ELR (cell line): Measurements from ENCODE around the gene TEN1.

Experiments used
- DNase-seq: peaks from one replicate; pipeline ENCODE4 v3.0.0-alpha.2; 2015; ENCODE audit warnings: low read depth

Gene TEN1

DNA sequence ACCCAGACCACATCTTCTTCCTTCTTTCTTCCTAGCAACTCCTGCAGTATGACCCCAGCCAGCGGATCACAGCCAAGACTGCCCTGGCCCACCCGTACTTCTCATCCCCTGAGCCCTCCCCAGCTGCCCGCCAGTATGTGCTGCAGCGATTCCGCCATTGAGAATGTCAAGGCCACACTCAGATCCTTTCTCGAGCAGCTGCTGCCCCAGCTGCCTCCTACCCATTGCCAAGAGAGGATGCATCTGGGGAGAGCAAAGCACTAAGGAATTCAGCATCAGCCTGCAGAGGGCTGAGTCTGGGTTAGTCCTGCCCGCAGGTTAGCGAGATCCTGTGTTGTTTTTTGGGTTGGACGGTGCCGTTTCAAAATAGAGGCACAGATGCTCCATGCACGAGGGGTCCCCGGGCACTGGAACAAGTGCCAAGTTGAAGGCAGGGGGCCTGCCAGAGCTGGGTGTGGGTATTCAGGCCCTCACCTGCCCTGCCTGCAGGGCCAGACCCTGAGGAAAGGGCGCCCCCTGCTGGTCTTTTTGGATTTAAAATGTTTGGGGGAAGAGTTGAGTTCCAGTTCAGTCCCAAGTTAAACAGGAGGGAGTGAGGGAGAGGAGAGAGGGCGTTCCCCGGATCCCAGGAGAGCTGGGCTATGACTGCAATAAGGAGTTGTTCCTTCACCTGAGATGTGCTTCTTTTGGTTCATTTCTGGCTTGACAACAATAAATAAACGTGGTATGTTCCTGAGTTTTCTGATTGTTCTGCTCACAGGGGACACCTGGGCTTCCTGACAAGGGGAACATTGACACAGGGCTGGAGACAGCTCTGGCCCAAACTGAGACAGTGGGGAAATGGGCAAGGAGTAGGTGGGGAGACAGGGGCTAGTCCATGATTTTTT is 26.5 kb downstream of the TEN1 start:
- peak; percentile 79 for DNase-seq

DNA sequence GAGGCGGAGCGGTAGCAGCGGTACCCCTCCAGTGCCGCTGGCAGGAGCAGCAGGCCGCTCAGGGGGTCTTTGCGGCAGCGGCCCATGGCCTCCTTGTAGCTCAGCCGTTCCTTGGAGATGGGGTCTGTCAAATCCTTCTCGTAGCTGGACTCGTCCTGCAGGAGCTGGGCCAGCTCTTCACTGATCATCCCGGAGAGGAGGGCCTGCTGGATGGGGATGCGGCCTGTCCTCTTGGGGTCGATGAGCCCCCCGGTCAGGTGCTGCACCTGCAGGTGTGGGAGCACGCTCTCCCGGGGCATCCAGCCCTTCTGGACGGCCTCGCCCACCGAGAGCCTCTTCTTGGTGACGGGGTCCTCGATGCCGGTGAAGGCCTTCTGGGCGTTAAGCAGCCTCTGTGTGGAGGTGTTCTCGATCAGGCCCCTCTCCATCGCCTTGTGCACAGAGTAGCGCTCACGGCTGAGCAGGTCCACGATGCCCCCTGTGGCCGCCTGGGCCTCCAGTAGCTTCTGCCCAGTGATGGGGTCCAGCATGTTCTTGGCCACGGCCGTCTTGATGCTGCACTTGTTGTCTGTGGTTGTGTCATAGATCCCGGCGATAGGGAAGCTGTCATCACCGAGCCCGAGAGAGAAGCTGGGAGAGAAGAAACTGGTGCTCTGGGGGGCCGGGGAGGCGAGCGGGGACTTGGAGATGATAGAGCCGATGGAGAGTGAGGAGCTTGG is 28.2 kb downstream of the TEN1 start:
- no peak for DNase-seq

DNA sequence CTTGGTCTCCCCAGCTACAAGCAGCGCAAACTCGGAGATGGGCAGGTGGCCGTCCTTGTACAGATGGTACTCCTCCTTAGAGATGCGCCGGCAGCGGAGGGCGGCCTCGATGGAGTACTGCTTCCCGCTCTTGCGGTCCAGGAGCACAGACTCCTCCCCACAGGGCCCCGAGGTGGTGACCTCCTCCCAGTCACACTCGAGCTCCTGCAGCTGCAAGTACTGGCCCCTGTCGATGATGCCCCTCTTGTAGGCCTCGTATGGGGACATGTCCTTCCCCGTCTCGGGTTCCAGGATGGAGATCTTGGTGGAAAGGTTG is 28.8 kb downstream of the TEN1 start:
- no peak for DNase-seq

DNA sequence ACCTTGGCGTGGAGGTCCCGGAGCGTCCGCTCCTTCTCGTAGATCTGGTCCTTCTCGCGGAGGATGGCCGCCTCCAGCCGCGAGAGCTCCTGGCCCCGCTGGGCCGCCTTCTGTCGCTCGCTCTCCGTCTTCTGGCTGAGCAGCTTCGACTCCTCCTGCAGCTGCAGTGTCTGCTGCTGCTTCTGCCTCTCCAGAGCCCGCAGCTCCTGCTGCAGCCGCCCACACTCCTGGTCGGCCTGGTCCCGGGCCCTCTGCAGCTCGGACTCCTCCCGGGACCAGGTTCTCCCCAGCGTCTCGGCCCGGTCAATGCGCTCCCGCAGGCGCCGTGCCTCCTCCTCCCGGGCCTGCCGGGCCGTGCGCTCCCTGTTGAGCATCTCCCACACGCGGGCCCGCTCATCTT is 29.2 kb downstream of the TEN1 start:
- no peak for DNase-seq

DNA sequence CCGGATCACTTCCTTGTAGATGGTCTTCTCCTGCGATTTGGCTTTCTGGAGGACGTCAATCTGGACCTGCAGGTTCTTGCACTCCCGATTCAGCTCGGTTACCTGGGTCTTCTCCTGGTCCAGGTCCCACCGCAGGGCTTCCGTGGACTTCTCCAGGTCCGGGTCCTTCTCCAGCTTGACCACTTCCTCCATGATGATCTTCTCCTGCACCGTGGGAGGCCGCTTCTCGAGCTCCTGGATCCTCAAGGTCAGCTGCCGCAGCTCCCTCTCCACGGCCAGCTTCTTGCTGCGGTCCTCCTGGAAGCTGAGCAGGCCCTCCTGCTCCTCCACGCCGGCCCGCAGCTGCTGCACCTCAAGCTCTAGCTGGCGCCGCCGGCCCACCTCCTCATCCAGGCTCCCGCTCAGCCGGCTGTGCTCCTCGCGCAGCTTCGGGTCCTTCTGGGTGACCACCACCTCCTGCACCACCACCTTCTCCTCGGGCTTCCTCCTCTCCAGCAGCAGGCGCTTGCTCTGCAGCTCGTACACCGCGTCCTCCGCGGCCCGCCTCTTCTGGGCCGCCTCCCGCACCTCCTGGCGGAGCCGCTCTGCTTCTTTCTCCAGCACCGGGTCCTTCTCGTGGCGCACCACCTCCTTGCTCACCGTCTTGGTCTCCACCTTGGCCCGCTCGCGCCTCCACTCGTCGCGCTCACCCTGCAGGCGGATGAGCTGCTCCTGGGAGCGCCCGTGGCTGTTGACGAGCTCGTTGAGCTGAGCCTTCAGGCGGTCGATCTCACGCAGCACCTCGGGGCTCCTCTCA is 29.8 kb downstream of the TEN1 start:
- no peak for DNase-seq

DNA sequence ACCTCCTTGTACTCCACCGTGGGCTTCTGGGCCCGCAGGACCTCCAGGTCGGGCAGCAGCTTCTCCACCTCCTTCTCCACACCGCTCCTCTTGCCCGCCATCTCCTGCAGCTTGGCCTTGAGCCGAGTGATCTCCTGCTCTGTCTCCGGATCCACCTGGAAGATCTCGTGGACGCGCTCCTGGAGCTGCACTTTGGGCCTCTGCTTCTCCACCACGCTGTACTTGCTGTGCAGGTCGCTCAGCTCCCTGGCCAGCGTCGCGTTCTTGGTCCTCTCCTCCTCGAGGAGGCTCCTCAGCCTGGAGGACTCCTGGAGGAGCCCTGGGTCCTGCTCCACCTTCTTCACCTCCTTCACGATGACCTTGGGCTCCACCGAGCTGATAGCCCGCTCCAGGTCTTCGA is 30.4 kb downstream of the TEN1 start:
- DNase-seq: no peak

DNA sequence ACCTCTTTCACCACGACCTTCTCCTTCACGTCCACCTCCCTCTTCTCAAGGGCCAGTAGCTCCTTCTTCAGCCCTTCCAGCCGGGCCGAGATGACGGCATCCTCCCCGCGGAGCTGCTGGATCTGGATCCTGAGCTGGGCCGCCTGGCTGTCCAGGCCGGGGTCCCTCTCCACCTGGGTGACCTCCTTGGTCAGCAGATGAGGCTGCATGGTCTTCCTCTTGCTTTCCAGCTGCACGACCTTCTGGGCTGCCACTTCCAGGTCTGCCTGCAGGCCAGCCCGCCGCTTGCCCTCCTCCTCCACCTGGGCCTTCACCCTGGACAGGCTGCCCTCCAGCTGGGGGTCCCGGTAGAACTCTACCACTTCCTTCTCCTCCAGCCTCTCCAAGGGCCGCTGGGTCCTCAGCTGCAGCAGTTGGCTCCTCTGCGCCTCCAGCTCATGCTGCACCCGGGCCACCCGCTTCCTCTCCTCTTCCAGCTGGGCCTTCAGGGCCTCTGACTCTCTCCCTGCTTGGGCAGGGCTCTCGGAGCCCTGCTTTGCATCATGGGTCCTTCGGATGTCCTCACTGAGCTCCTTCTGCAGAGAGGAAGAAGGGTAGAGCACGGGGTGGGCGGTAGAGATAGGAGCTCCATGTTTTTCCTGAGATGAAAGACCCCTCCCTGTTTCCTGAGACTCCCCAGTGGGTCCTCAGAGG is 31.1 kb downstream of the TEN1 start:
- no peak for DNase-seq

DNA sequence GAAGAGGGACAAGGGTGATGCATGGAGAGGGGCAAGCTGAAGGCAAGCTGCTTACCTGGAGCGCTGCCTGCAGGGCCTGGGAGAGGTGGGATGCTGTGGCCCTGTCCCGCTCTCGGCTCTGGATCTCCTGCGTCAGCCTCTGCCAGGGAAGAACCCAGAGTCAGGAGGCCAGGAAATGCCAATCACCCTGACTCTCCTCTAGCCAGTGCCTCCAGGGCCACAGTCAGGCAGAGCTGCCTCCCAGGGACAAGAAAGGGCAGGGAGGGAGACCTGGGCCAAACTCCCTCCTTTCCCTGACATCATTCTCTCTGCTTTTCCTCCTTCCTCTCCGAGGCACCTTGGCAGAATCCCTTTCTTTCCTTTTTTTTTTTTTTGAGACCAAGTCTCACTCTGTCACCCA is 32.9 kb downstream of the TEN1 start:
- DNase-seq: peak; percentile 37

DNA sequence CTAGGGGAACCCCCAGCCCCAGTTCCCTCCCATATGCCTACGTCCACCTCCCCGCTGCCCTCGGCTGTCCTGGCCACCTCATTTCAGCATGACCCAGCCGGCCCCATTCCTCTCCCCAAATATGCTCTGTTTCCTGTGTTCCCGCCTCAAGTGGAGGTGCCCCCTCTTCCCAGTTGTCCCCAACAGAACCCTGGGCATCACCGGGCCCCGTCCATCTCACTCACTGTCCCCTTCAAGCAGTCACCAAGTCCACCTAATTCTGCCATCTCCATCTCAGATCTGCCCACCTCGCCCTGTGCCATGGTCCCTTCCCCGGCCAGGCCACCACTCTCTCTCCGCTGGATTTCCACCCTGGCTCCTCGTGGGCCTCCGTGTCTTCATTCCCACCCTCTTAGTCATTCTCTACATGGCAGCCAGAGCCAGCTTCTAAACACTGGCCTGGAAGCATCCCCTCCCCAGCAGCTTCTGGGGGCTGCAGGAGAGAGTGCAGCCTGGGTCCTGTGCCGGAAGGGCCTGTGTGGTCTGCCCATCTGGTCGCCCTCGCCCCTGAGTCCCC is 34.4 kb downstream of the TEN1 start:
- DNase-seq: peak; percentile 32

DNA sequence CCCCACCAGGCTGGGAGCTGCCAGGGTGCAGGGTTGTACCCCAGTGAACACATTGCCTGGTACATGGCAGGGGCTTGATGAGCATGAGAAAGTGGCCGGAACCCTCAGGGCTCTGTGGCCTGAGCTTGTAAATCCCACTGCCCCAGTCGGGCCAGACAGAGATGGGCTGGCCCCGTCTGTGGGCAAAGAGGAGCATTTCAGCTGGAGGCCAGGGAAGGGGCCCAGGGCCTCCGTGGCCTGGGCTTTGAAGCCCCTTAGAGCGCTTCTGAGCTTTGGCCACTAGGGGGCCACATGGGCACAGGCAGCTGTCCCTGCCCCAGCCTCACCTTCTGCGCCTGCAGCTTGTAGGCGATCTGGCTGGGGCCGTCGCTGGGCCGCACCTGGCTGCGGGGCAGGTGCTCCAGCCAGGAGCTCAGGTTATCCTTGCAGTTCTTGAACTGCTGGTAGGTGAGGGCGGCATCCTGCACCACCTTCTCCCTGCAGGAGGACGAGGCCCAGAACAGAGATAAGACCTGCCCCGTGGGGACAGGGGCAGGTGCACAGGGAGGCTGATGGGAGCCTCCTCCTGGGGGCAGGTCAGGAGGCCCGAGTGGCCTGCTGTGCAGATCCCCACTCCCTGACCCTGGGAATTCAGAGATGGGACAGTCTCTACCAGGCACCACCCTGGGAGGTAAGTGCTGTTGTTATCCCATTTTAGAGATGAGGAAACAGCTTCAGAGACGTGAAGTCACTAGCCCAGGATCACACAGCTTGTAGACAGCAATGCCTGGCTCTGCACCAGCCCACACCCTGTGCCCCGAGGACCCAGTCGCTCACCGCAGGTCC is 35.3 kb downstream of the TEN1 start:
- peak; percentile 84 for DNase-seq

DNA sequence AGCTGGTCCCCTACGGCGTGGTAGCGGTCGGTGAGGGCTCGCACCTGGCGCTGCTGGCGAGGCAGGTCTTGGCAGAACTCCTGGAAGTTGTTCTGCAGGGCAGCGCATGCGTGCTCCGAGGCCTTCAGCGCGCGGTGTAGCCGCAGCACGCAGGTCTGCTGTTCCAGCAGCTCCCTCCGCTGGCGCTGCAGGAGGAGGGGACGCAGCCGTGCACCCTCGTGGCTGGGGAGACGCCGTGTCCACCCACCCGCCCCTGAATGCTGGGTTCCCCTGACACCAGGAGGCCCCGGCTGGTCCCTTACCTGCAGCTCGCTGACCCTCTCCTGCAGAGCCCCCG is 35.9 kb downstream of the TEN1 start:
- no peak for DNase-seq

DNA sequence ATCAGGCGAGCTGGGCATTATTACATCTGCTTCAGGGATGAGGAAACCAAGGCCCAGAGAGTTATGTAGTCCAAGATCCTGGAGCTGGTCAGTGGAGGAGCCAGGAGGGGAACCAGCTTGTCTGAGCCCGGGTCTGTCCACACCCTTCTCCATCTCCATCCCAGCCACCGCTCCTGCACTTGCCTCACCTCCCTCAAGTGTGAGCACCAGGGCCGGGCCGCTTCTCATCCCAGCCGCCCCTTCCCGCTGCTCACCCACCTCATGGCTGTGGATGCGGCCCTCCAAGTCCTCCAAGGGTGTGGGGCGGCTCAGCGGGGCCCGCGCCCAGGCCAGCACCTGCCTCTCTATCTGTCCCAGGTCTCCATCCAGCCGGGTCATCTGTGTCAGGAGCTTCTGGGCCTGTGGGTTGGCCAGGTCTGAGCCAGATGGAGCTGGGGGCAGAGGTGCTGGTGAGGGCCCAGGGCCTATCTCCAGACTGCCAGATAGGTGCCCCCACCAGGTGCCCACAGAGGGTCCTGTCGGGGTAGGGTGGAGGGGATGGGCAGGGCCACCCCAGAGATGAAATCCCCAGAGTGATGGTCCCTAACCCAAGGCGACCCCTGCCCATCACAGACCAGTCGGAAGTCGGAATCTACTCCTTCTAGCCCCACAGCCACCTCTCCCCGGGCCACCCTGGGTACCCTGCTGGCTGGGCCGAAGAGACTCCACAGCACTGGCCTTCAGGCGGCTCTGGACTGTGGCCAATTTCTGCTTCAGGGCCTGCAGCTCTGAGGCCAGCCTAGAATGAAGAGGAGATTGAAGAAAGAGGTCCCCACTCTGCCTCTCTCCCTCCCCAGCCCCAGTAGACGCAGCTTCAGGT is 38.7 kb downstream of the TEN1 start:
- DNase-seq: no peak

DNA sequence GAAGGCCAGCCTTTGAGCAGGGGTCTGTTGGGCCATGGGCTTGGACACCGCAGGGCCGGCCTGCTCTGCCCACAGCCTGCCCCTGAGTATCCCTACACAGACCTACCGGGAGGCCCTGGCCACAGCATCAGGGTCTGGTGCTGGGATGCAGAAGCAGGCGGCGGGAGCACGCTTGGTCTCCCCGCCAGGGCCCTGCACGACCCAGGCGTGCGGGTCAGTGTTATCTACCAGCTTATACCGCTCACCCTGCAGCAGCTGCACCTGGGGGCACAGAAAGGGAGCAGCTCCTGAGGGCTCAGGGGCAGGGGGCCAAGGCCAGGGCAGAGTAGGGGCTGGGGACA is 39.3 kb downstream of the TEN1 start:
- DNase-seq: no peak

DNA sequence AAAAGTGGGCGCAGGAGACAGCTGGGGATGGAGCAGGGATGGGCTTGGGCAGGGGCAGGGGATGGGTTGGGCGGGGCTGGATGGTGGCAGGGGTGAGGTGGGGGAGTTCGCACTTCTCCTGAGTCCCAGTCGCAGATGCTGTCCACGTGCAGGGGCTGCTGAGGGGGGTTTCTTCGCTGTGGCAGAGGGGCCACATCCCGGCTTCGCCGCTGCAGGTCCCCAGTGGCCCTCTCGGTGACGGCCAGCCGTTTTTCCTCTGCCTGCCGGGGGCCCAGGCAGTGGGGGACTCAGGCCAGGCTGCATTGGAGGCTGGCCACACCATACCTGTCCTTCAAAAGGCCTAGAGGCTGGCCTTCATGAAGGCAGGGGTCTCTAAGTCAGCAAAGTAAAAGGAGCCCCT is 39.8 kb downstream of the TEN1 start:
- no peak for DNase-seq

DNA sequence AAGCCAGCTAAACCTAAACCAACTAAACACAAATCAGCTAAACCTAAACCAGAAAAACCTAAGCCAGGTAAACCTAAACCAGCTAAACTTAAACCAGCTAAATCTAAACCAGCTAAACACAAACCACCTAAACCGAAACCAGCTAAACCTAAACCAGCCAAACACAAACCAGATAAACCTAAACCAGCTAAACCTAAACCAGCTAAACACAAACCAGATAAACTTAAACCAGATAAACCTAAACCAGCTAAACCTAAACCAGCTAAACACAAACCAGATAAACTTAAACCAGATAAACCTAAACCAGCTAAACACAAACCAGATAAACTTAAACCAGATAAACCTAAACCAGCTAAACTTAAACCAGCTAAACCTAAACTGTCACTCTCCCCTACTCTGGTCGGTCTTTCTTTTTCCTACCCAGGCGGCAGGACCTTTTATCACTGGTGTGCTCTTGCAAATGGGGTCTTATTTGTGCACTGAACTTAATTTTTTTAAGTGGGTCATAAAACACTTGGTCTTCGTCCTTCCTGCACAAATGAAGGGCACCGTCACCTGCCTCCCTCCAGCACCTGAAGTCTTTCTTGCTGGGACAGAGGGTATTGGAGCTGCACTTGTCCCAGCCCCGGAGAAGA is 40.9 kb downstream of the TEN1 start:
- no peak for DNase-seq

DNA sequence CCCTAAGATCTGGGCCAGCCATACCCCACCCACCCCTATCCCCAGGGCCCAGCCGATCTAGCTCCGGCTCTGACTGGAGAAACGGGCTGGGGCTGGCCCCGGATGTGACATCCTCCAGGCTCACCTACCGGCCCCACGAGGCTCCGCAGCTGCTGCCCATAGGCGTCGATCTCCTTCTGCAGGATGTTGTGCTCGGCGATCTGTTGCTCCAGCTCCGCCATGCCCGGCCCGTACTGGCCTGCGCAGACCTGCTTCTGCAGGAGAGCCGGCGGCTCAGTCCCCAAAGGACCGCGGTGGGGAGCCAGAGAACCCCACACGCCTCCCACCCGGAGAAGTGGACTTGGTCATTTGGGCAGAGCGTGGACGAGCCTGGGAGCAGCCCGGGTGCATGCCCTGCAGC is 43.2 kb downstream of the TEN1 start:
- DNase-seq: no peak

DNA sequence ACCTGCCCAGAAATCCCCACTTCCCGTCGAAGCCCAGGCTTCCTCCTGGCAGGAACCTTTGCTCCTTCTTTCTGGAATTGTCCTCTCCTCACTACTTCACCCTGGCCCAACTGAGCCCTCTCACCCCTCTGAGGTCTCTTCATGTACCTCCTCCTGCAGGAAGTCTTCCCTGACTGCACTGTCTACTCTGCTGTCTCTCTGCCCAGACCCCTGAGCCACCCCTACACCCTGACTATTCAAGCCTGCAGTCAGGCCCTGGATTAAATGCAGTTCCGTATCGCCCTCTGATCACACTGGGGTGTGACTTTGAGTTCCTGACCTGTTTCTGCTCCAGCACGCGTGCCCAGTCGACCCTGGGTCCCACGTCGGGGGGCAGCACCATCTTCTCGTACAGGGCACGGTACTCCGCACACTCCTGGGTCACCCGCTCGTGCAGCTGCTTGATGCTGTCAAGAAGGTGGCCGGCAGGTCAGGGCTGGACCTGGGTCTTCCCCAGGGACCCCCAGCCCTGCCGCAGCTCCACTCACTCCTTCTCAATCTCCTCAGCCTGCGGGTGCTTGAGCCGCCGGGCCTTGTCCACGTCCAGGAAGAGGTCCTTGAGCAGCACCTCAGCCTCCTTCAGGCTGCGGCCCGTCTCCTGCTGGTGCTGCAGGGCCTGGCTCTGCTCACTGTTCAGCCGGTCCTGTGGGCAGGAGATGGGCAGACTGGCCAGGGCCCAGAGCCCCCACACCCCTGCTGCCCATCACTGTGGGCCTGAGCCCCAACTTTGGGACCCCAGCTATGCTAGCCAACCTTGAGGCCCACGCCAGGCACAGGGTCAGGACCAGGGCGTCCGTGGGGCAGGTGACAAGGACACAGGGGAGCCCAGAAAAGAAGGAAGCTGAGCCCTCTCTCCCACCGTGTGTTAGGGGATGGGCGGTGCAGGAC is 44.2 kb downstream of the TEN1 start:
- DNase-seq: no peak

DNA sequence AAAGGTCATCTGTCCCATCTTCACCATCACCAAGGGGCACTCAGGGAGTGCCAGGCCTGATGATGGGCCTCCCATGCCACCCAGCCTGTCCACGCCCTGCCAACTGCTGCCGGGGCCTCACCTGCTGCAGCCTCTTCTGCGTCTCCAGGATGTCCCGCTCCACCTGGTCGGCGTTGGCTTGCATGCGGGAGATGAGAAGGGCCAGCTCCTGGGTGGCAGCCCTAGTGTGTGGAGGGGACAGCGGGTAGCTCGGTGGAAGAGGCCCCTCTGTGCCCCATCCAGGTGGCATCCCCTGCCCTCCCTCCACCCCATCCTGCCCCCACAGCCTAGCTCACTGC is 44.8 kb downstream of the TEN1 start:
- no peak for DNase-seq

DNA sequence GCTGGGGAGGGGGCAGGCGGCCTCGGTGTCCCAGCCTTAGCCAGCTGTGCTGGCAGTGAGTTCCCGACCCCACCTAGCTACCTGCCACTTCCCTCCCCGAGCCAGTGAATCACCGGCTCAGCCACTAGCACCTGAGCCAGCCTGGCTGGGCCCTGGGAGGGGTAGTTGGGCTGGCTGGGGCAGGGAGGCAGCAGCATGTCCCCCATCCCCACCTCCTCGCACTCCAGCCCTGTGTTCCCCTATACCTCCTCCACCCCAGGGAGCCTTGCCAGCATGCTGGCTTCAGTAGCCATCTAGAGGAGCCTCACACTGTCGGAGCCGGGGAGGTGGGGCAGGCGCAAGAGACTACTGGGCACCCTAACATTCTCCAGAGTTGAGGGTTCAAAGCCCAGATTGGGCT is 45.3 kb downstream of the TEN1 start:
- no peak for DNase-seq
